Keratinocyte (primary cell): Measurements from ENCODE around the gene MYH2. TPM values are rescaled to one million over a fixed set of nuclear protein-coding genes. Genes with fewer than 3 reads are reported as not detected.

ENCODE experiments used
- DNase-seq: peaks from one replicate; pipeline ENCODE4 v3.0.0-alpha.2; 2011; ENCODE audit warnings: low read depth, missing footprints, low spot score
- FAIRE-seq: peaks from 2 replicates; lab custom pipeline; 2011; peaks lifted over from hg19 to GRCh38; lab: Jason Lieb, UNC
- H2AFZ ChIP-seq: 2 replicates; pipeline ENCODE4 v1.6.0; 2012; ENCODE audit warnings: low read length, control low read depth, inconsistent platforms; ENCODE audit not compliant: control insufficient read depth
- H3K27ac ChIP-seq: 2 replicates; pipeline ENCODE4 v1.5.1; 2011; ENCODE audit warnings: low read length; ENCODE audit not compliant: control insufficient read depth, insufficient read depth
- H3K27me3 ChIP-seq: 3 replicates; pipeline ENCODE4 v1.6.0; 2011; ENCODE audit warnings: low read length; ENCODE audit not compliant: control insufficient read depth, insufficient read depth; ENCODE audit errors: extremely low read depth
- H3K36me3 ChIP-seq, 2 experiments: 2 replicates in 1 of 2; 3 replicates in 1 of 2; pipeline ENCODE4 v1.5.1; 2011; ENCODE audit warnings: low read length in 2 of 2, mild to moderate bottlenecking in 1 of 2; ENCODE audit not compliant: control insufficient read depth in 2 of 2, insufficient read depth in 2 of 2; ENCODE audit errors: extremely low read depth in 1 of 2
- H3K4me1 ChIP-seq: 3 replicates; pipeline ENCODE4 v1.5.1; 2011; ENCODE audit warnings: low read length; ENCODE audit not compliant: control insufficient read depth, insufficient read depth; ENCODE audit errors: extremely low read depth
- H3K4me2 ChIP-seq: 3 replicates; pipeline ENCODE4 v1.6.0; 2011; ENCODE audit warnings: low read depth, low read length; ENCODE audit not compliant: control insufficient read depth, insufficient read depth; ENCODE audit errors: extremely low read depth
- H3K4me3 ChIP-seq, 3 experiments: fragments of 200-600 bp in 1 of 3; sonication (generic) in 1 of 3; 2 replicates in 2 of 3; 3 replicates in 1 of 3; pipeline ENCODE4 v1.5.1; 2011 to 2016; ENCODE audit warnings: low read length in 3 of 3, mild to moderate bottlenecking in 3 of 3, control low read depth in 2 of 3, inconsistent platforms in 1 of 3, low read depth in 1 of 3, mixed read lengths in 1 of 3, mixed run types in 1 of 3, moderate library complexity in 1 of 3; ENCODE audit not compliant: control insufficient read depth in 2 of 3, insufficient read depth in 2 of 3; ENCODE audit errors: extremely low read depth in 1 of 3
- H3K79me2 ChIP-seq: 2 replicates; pipeline ENCODE4 v1.6.0; 2012; ENCODE audit warnings: low read length; ENCODE audit not compliant: control insufficient read depth, insufficient read depth
- H3K9ac ChIP-seq: 3 replicates; pipeline ENCODE4 v1.6.0; 2011; ENCODE audit warnings: low read length; ENCODE audit not compliant: control insufficient read depth, insufficient read depth; ENCODE audit errors: extremely low read depth
- H3K9me1 ChIP-seq: 3 replicates; pipeline ENCODE4 v1.6.0; 2011; ENCODE audit warnings: low read length; ENCODE audit not compliant: control insufficient read depth, insufficient read depth; ENCODE audit errors: extremely low read depth
- H3K9me3 ChIP-seq: 2 replicates; pipeline ENCODE4 v1.5.1; 2012; ENCODE audit warnings: low read depth, low read length; ENCODE audit not compliant: control insufficient read depth
- H4K20me1 ChIP-seq: 3 replicates; pipeline ENCODE4 v1.6.0; 2011; ENCODE audit warnings: low read length; ENCODE audit not compliant: control insufficient read depth, insufficient read depth; ENCODE audit errors: extremely low read depth
- EZH2 ChIP-seq: IDR thresholded peaks from one replicate; pipeline ENCODE4 v1.6.1; 2012; ENCODE audit warnings: inconsistent platforms, mild to moderate bottlenecking, low read length, moderate library complexity
- dilution Hi-C: fragments of 300-500 bp; cut with MboI; formaldehyde crosslinking; loops from one replicate; pipeline ENCODE4 v1.7.0; 2020; ENCODE audit warnings: low sequenced_read_pairs; ENCODE audit not compliant: extremely low pct_ligation_motif_present
- polyA plus RNA-seq, 5 experiments: library from polyadenylated mRNA; depleted of rRNA in 3 of 5; stranded (reverse) in 3 of 5; stranded (forward) in 1 of 5; unstranded in 1 of 5; fragments of >200 nt; gene quantifications; 1 replicate in 1 of 5; 2 replicates in 3 of 5; 3 replicates in 1 of 5; pipeline versions ENCODE4 v1.2.1 to v1.2.3, GENCODE V29; 2011 to 2012; ENCODE audit warnings: missing spikeins in 2 of 5, low read depth in 1 of 5, low replicate concordance in 1 of 5
- TF ChIP-seq, protein P1 (sequence below), 3 experiments: IDR thresholded peaks in 1 of 3; conservative IDR thresholded peaks in 1 of 3; optimal IDR thresholded peaks in 1 of 3; 2 replicates in 2 of 3; 3 replicates in 1 of 3; pipeline versions ENCODE3 to v1.5.1; 2011; ENCODE audit warnings: low read length in 3 of 3, mild to moderate bottlenecking in 3 of 3, moderate library complexity in 2 of 3, control low read depth in 1 of 3, inconsistent platforms in 1 of 3; ENCODE audit not compliant: insufficient read depth in 2 of 3; ENCODE audit errors: extremely low read depth in 1 of 3

MYH2 gene
- polyA plus RNA-seq, 1 donor (not counting 4 experiments of a cell fraction or from before 2014, with no cell fraction given): not detected

DNA sequence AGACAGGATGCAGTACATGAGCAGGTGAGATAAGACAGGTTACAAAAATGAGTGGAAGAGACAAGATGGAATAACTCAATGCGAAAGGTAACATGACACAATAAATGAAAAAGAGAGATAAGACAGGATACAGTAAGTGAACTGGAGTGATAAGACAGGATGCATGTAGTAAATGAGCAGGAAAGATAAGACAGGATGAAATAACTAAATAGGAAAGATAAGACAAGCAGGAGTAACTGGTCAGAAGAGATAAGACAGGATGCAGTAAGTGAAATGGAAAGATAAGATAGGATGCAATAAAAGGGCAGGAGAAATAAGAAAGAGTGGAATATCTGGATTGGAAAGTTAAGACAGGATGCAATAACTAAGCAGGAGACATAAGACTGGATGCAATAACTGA is 71.8 kb downstream of the MYH2 start:
- no peak overlapping the region for H3K27ac ChIP-seq
- no peaks in the 10 kb centered on the region for H3K79me2 ChIP-seq
- no peak overlapping the region for H3K4me2 ChIP-seq
- no peak overlapping the region for H3K4me3 ChIP-seq
- H3K4me1 ChIP-seq: no peaks in the 10 kb centered on the region
- TF ChIP-seq EZH2: no peak
- TF ChIP-seq, protein P1, sequence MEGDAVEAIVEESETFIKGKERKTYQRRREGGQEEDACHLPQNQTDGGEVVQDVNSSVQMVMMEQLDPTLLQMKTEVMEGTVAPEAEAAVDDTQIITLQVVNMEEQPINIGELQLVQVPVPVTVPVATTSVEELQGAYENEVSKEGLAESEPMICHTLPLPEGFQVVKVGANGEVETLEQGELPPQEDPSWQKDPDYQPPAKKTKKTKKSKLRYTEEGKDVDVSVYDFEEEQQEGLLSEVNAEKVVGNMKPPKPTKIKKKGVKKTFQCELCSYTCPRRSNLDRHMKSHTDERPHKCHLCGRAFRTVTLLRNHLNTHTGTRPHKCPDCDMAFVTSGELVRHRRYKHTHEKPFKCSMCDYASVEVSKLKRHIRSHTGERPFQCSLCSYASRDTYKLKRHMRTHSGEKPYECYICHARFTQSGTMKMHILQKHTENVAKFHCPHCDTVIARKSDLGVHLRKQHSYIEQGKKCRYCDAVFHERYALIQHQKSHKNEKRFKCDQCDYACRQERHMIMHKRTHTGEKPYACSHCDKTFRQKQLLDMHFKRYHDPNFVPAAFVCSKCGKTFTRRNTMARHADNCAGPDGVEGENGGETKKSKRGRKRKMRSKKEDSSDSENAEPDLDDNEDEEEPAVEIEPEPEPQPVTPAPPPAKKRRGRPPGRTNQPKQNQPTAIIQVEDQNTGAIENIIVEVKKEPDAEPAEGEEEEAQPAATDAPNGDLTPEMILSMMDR (optimal IDR thresholded peaks at IDR 0.05 in 1 of 3, IDR thresholded peaks at IDR 0.05 in 1 of 3, conservative IDR thresholded peaks at IDR 0.05 in 1 of 3; ENCODE audit: extremely low read depth in 1 of 3, insufficient read depth in 2 of 3, low read length in 3 of 3): no peak
- no peak overlapping the region for H3K9ac ChIP-seq
- H3K36me3 ChIP-seq: no peaks in the 10 kb centered on the region
- no peaks in the 10 kb centered on the region for H3K9me3 ChIP-seq
- no peaks in the 10 kb centered on the region for H4K20me1 ChIP-seq
- no peaks in the 10 kb centered on the region for H3K27me3 ChIP-seq
- DNase-seq (no peak), FAIRE-seq (no peak)
- H3K9me1 ChIP-seq: no peaks in the 10 kb centered on the region
- dilution Hi-C loops: no loop called here
- H2AFZ ChIP-seq: no peak overlapping the region

DNA sequence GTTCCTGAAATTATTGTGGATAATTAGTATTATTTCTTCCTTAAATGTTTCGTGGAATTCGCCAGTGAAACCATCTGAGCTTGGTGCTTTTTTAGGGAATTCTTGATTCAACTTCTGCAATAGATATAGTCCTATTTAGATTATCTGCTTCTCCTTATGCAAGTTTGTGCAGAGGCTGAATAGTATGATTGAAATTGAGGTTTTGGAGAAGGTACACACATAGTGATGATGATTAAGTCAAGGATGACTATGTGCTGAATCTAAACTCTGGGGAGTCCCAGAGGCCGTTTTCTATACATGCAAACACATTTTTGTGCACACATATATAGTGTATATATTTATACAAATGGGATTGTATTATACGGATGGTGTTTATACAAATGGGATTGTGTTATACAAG is 74.9 kb downstream of the MYH2 start:
- Histone ChIP-seq H3K79me2 (no peaks in the 10 kb centered on the region), H4K20me1 (no peaks in the 10 kb centered on the region), H3K9me3 (no peaks in the 10 kb centered on the region), H3K27me3 (no peaks in the 10 kb centered on the region), H3K27ac (no peak overlapping the region), H2AFZ (no peak overlapping the region), H3K9ac (no peak overlapping the region), H3K9me1 (no peaks in the 10 kb centered on the region), H3K4me3 (no peak overlapping the region), H3K4me2 (no peak overlapping the region), H3K36me3 (no peaks in the 10 kb centered on the region), H3K4me1 (no peaks in the 10 kb centered on the region)
- no peak for TF ChIP-seq EZH2
- TF ChIP-seq, protein P1 (optimal IDR thresholded peaks at IDR 0.05 in 1 of 3, IDR thresholded peaks at IDR 0.05 in 1 of 3, conservative IDR thresholded peaks at IDR 0.05 in 1 of 3; ENCODE audit: extremely low read depth in 1 of 3, insufficient read depth in 2 of 3, low read length in 3 of 3): no peak
- DNase-seq (no peak), FAIRE-seq (no peak)
- dilution Hi-C loops: no loop called here
